ENCODE results near the gene IGFL4. TPM values are rescaled to one million over a fixed set of nuclear protein-coding genes. Genes with fewer than 3 reads are reported as not detected.

IGFL4 gene
- total RNA-seq, 1 donor from 2014 or later, result not detected

DNA sequence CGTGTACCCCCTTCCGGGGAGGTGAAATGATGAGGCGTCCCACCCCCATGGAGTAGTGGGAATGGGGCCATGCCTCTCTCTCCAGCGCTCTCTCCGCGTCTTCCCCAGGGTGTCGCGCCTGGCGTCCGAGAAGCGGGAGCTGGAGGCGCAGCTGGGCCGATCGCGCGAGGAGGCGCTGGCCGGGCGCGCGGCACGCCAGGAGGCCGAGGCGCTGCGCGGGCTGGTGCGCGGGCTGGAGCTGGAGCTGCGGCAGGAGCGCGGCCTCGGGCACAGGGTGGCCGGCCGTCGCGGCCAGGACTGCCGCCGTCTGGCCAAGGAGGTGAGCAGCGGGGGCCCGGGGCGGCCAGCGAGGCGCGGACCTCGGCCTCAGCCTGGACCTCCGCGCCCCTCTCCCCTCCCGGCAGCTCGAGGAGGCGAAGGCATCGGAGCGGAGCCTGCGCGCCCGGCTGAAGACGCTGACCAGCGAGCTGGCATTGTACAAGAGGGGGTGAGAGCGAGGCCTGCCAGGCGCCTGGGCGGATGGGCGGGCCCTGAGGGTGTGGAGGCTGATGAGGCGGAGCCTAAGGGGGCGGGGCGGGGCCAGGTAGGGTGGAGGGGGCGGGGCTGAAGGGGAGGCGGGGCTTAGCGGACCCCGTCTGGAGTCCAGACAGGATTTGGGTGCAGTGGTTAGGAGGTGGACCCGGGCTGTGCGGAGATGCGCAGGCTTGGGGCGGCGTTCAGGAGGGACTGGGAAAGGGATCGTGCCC lies 25.7 kb downstream of the IGFL4 start:
- no peak overlapping the region for H3K27ac Mint-ChIP-seq
- DNase-seq (ENCODE audit: low spot score), result peak; percentile 53
- intact Hi-C loops (cut with micrococcal nuclease), result loop anchor here (5.0 kb wide), 1 partner anchor 198 kb away; the partner anchor contains the start of gene RSPH6A
- H3K27me3 Mint-ChIP-seq (ENCODE audit: low read depth), result peaks cover 14% of the 10 kb centered on the region
- peaks cover 16% of the 10 kb centered on the region for H3K36me3 Mint-ChIP-seq (ENCODE audit: low read depth)
- no peaks in the 10 kb centered on the region for H3K9me3 Mint-ChIP-seq
- peaks cover 12% of the 10 kb centered on the region for H3K4me1 Mint-ChIP-seq (ENCODE audit: low read depth)
- H3K4me3 Mint-ChIP-seq (ENCODE audit: low read depth), result peak overlapping the region; percentile 73

DNA sequence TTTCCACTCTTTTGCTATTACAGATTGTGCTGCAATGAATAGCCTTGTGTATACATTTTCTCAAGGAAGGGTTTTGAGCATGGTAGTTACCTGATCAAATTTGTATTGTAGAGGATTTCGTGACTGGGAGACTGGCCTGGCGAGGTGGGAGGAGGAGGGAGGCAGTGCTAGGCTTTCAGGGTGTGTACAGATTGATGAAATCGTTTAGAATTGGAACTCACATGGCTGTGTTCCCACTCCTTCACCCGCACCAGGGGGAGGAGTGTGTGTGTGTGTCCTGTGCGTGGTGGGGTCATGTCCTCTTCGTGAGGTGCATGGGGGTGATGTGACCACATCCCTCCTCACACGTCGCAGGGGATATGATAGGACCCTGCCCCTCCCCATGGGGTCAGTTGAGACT lies 26.3 kb downstream of the IGFL4 start:
- H3K4me3 Mint-ChIP-seq (ENCODE audit: low read depth), result peak overlapping the region; percentile 55
- H3K36me3 Mint-ChIP-seq (ENCODE audit: low read depth), result peaks cover 22% of the 10 kb centered on the region

DNA sequence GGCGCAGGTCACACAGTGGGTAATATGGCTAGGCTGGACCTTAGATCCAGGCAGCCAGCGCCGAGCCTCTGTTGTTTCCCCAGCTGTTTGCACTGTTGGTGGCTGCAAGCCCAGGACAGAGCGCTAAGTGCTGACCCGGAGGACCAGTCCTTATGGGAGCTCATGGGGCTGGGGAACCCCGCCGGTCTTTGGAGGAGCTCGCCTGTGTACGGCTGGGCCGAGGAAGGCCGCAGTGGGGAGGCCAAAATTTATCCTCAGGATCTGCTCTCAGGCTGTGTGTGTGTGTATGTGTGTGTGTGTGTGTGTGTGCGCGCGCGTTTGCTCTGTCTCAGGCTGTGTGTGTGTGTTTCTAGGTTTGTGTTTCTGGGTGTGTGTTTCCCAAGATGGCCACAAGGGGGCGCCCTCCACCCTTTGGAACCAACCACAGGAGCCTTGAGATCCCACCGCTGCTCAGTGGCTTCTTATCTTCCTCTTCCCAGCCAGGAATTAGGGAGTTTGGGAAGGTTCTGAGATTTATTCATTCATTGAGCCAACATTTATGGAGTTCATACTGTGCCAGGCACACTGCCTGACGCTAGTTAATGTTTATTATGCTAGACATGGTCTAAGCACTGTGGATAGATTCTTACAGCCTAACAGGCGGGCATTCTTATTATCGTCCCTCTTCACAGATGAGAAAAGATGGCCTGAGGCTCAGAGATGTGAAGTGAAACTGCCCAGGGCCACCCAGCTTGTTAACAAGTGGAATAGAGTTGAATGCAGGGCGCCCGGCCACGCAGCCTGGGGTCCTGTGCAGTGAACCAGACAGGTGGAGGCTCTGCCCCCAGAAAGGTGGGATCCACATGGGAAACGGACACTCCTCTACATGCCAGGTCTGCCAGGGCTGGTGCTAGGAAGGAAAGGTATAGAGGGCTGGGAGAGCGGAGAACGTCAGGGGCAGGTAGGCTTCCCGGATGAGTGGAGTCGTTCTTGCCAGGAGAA lies 31.0 kb downstream of the IGFL4 start:
- intact Hi-C loops (cut with micrococcal nuclease), result no loop called here
- no peak overlapping the region for H3K4me3 Mint-ChIP-seq (ENCODE audit: low read depth)
- peaks cover 3% of the 10 kb centered on the region for H3K4me1 Mint-ChIP-seq (ENCODE audit: low read depth)
- H3K27ac Mint-ChIP-seq, result no peak overlapping the region
- peaks cover 5% of the 10 kb centered on the region for H3K27me3 Mint-ChIP-seq (ENCODE audit: low read depth)
- peaks cover 25% of the 10 kb centered on the region for H3K36me3 Mint-ChIP-seq (ENCODE audit: low read depth)
- H3K9me3 Mint-ChIP-seq, result no peaks in the 10 kb centered on the region
- peak; percentile 55 for DNase-seq (ENCODE audit: low spot score)

More for the DNA sequence above, 26.3 kb downstream of the IGFL4 start:
- intact Hi-C loops (cut with micrococcal nuclease), result no loop called here
- Mint-ChIP-seq H3K27me3 (ENCODE audit: low read depth) (peaks cover 14% of the 10 kb centered on the region), H3K9me3 (no peaks in the 10 kb centered on the region), H3K4me1 (ENCODE audit: low read depth) (peaks cover 15% of the 10 kb centered on the region), H3K27ac (no peak overlapping the region)
- DNase-seq (ENCODE audit: low spot score), result no peak

DNA sequence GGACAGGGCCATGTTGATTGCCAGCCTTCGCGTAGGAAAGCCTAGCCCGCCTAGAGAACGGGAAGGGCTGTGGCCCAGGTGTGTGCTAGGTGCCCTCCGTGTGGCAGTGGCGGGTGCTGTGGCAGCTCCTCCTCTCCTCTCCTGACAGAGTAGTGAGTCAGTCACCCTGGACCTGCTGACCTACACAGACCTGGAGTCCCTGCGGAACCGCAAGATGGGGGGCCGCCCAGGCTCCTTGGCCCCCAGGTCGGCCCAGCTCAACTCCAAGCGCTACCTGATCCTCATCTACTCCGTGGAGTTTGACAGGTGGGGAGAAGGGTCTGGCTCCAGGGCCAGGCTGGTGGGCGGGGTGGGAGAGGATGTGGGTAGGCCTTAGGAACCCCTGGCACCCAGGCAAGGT lies 34.4 kb downstream of the IGFL4 start:
- no peak for DNase-seq (ENCODE audit: low spot score)
- Mint-ChIP-seq H3K36me3 (ENCODE audit: low read depth) (peaks cover 21% of the 10 kb centered on the region), H3K9me3 (no peaks in the 10 kb centered on the region), H3K27me3 (ENCODE audit: low read depth) (no peaks in the 10 kb centered on the region), H3K4me3 (ENCODE audit: low read depth) (no peak overlapping the region), H3K4me1 (ENCODE audit: low read depth) (peaks cover 3% of the 10 kb centered on the region), H3K27ac (no peak overlapping the region)
- intact Hi-C loops (cut with micrococcal nuclease), result no loop called here

DNA sequence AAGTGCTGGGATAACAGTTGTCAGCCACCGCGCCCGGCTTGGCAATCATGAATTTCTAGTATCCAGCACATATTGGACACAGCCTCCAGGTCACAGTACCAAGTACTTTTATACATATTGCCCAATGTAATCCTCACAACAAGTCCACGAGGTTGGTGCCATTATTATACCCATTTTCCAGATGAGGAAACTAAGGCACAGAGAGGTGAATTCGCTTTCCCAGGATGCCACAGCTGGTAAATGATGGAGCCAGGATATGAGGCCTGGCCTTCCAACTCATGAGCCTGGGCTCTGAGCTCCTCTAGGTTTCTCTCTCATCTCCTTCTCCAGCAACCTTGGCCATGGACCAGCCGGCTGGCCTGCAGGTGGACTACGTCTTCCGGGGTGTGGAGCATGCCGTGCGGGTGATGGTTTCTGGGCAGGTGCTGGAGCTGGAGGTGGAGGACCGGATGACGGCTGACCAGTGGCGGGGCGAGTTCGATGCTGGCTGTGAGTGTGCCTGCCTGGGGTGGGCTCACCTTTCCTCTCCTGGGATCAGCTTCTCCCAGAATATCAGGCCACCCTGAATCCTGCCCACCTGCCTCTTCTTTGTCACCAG lies 38.0 kb downstream of the IGFL4 start:
- intact Hi-C loops (cut with micrococcal nuclease), result no loop called here
- DNase-seq (ENCODE audit: low spot score), result no peak
- H3K27me3 Mint-ChIP-seq (ENCODE audit: low read depth), result no peaks in the 10 kb centered on the region
- peaks cover 13% of the 10 kb centered on the region for H3K36me3 Mint-ChIP-seq (ENCODE audit: low read depth)
- H3K4me1 Mint-ChIP-seq (ENCODE audit: low read depth), result peaks cover 20% of the 10 kb centered on the region
- H3K9me3 Mint-ChIP-seq, result no peaks in the 10 kb centered on the region
- no peak overlapping the region for H3K4me3 Mint-ChIP-seq (ENCODE audit: low read depth)
- H3K27ac Mint-ChIP-seq, result no peak overlapping the region

DNA sequence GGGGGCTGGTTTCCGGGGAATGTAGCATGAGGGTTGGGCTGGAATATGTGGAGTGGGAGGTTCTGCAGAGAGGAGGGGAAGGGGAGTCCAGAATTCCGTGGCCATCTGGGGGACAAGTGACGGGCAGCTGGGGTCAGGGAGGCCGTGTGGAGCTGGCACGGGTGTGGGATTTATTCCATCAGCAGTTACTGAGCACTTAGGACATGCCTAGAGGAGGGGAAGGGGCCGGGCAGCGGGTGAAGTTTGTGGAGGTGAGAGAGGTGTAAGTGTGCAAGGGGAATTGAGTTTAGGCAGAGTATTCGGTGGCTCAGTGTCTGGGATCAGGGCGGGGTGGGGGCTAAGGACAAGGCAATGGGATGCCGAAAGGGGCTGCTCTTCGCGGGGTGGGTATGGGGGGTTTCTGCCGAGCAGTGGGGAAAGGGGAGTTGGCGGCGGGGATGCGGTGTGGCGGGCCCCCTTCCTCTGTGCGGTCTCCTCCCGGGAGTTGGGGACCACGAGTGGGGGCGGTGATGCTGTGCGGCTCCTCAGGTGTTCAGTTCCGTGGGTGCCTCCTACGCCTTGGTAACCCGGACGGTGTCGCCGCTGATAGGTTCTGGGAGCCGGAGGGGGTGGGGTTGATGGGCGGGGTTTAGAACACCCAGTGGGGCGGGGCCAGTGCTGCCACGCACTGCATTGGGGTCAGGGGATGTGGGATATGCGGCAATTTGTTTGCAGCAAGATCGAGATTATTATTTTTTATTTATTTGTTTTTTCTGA lies 40.1 kb downstream of the IGFL4 start:
- DNase-seq (ENCODE audit: low spot score), result peak; percentile 53
- intact Hi-C loops (cut with micrococcal nuclease), result no loop called here
- H3K36me3 Mint-ChIP-seq (ENCODE audit: low read depth), result peaks cover 11% of the 10 kb centered on the region
- peaks cover 20% of the 10 kb centered on the region for H3K4me1 Mint-ChIP-seq (ENCODE audit: low read depth)
- H3K9me3 Mint-ChIP-seq, result no peaks in the 10 kb centered on the region
- no peak overlapping the region for H3K27ac Mint-ChIP-seq
- peak overlapping the region; percentile 66 for H3K4me3 Mint-ChIP-seq (ENCODE audit: low read depth)
- no peaks in the 10 kb centered on the region for H3K27me3 Mint-ChIP-seq (ENCODE audit: low read depth)

DNA sequence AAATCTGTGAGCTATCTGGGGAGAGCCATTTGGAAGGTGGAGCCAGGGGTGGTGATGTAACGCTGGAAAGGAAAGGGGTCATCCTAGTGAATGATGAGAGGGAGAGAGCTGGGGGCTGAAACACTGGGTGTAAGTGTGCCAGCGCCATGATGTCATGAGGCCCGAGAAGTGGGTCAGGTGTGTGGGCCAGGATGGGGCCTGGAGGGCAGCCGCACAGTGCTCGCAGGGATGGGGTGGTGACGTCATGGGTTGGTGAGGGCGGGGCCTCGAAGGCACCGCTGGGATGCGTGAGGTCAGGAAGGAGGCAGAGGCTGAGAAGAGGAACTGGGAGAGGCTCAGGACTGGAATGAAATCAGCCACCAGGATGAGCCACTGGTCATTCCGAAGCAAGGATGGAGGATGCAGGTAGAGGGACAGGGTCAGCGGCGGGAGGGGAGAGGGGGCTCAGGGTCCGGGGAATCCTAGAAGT lies 41.1 kb downstream of the IGFL4 start:
- intact Hi-C loops (cut with micrococcal nuclease), result loop anchor here (5.0 kb wide), 1 partner anchor 97 kb away; the partner anchor contains the start of gene MYPOP
- Mint-ChIP-seq H3K27me3 (ENCODE audit: low read depth) (no peaks in the 10 kb centered on the region), H3K4me1 (ENCODE audit: low read depth) (peaks cover 20% of the 10 kb centered on the region), H3K27ac (no peak overlapping the region), H3K36me3 (ENCODE audit: low read depth) (peaks cover 7% of the 10 kb centered on the region), H3K4me3 (ENCODE audit: low read depth) (peak overlapping the region; percentile 48), H3K9me3 (no peaks in the 10 kb centered on the region)
- no peak for DNase-seq (ENCODE audit: low spot score)

DNA sequence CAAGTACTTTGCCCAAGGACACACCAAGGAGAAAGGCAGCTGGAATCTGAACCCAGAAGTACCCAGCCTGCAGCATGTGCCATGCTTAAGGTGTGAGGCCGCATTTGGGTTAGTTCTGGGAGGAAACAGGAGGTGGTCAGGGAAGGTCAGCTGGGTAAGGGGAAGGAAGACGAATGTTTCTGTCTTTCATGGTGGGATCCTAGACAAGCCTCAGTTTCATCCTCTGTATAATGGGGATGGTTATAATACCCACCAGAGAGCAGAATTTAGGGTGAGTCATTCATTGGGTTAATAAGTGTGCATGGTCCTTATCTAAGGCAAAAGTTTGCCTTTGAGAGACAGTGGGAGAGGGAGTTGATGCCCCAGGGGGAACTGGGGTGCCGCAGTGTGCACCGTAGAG lies 42.0 kb downstream of the IGFL4 start:
- intact Hi-C loops (cut with micrococcal nuclease), result loop anchor here (5.0 kb wide), 1 partner anchor 97 kb away; the partner anchor contains the start of gene MYPOP
- H3K27me3 Mint-ChIP-seq (ENCODE audit: low read depth), result no peaks in the 10 kb centered on the region
- H3K36me3 Mint-ChIP-seq (ENCODE audit: low read depth), result peaks cover 7% of the 10 kb centered on the region
- no peak overlapping the region for H3K27ac Mint-ChIP-seq
- H3K9me3 Mint-ChIP-seq, result no peaks in the 10 kb centered on the region
- no peak overlapping the region for H3K4me3 Mint-ChIP-seq (ENCODE audit: low read depth)
- peaks cover 20% of the 10 kb centered on the region for H3K4me1 Mint-ChIP-seq (ENCODE audit: low read depth)
- DNase-seq (ENCODE audit: low spot score), result no peak

DNA sequence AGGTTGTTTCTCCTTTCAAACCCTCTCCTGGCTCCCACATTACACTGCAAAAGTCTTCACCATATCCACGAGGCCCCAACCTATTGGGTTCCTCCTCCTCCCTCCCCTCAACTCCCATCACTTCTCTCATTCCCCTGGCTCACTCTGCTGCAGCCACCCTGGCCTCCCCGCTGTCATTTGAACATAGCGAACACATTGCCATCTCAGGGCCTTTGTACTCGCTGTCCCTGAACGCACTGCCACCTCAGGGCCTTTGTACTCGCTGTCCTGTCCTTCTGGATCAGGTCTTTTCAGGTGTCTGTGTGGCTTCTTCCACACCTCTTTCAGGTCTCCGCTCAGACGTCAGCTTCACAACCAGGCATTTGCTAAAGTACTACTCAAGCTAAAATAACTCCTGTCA lies 43.9 kb downstream of the IGFL4 start:
- intact Hi-C loops (cut with micrococcal nuclease), result loop anchor here (5.0 kb wide), 1 partner anchor 95 kb away; the partner anchor contains the start of gene MYPOP
- no peaks in the 10 kb centered on the region for H3K27me3 Mint-ChIP-seq (ENCODE audit: low read depth)
- no peak overlapping the region for H3K4me3 Mint-ChIP-seq (ENCODE audit: low read depth)

DNA sequence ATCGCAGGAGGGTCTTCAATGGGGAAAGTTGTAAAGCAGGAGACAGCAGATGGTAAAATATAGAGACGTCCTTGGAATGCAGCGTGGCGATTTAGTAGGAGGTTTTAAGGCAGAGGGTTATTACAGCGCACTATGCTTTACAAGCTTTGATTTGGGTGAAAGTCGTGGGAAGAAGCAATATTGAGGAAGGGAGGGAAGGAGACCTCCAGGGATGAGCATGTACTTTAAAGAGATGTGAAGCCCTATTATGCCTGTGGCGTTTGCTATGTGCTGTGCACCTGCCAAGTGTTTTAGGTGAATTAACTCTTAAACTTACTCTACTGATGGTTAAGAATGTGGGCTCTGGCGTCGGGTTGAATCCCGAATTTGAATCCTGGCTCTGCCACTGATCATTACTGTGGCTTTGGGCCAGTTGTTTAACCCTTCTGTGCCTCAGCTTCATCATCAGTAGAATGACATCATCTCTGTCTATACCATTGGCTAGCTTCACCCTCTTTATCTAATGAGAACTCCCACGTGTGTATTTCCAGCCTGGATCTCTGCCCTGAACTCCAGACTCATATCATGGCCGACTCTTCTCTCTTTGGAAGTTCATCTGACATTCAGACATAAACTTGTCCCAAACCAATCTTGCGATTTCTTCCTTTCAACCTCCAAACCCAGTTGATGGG lies 45.0 kb downstream of the IGFL4 start:
- intact Hi-C loops (cut with micrococcal nuclease), result loop anchor here (1.0 to 5.0 kb wide), 3 partner anchors 94 to 132 kb away; partner anchors contain the start of genes FOXA3, IRF2BP1 and MYPOP
- Mint-ChIP-seq H3K9me3 (no peaks in the 10 kb centered on the region), H3K36me3 (ENCODE audit: low read depth) (peaks cover 7% of the 10 kb centered on the region), H3K4me3 (ENCODE audit: low read depth) (no peak overlapping the region), H3K4me1 (ENCODE audit: low read depth) (peaks cover 19% of the 10 kb centered on the region), H3K27ac (peak overlapping the region; percentile 29), H3K27me3 (ENCODE audit: low read depth) (no peaks in the 10 kb centered on the region)
- DNase-seq (ENCODE audit: low spot score), result no peak

More for the DNA sequence above, 43.9 kb downstream of the IGFL4 start:
- Mint-ChIP-seq H3K36me3 (ENCODE audit: low read depth) (peaks cover 7% of the 10 kb centered on the region), H3K9me3 (no peaks in the 10 kb centered on the region), H3K4me1 (ENCODE audit: low read depth) (peaks cover 20% of the 10 kb centered on the region), H3K27ac (no peak overlapping the region)
- no peak for DNase-seq (ENCODE audit: low spot score)

DNA sequence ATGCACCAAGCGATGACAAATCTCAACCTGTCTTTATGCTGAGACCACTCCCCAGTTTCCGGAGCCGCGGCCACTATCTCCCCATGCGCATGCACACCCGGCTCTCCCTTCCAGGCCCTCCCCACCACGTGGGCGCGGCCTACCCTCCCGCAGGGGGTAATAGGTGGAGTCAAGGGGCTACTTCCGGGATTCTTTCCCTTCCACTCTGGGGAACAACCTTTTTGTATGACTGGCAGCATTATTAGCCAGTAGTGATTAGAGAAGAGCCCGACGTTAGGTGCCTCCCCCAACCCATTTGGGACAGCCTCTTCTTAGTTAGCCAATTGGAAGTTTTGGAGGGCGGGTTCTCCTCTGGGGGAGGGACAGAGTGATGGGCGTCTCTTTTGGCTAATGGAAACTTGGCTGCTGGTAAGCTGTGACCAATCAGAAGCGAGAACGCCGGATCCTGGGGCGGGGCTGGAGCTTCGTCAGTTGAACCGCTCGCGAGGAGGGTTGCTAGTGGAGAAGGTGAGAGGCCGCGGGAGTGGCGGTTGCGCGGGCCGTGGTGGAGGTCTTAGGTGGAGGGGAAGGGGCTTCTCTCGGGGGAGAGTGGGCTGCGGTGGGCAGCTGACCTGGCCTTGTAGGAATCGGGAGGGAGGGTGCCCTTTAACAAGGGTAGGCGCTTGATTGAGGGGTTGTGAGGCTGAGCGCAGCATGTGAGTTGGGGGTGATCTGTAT lies 45.6 kb downstream of the IGFL4 start, which contains the start of gene CCDC61:
CCDC61 (plus strand) TSS at position 470 of the 717 bp plus-strand sequence. CDS start 7,552 bp downstream, outside the sequence.
- intact Hi-C loops (cut with micrococcal nuclease), result loop anchor here (1.0 to 5.0 kb wide), 3 partner anchors 93 to 131 kb away; partner anchors contain the start of genes FOXA3, IRF2BP1 and MYPOP
- H3K36me3 Mint-ChIP-seq (ENCODE audit: low read depth), result peaks cover 7% of the 10 kb centered on the region
- peaks cover 5% of the 10 kb centered on the region for H3K27me3 Mint-ChIP-seq (ENCODE audit: low read depth)

More for the DNA sequence above, 45.6 kb downstream of the IGFL4 start, which contains the start of gene CCDC61:
- Mint-ChIP-seq H3K4me3 (ENCODE audit: low read depth) (no peak within 1 kb of the TSS), H3K4me1 (ENCODE audit: low read depth) (peaks cover 12% of the 10 kb centered on the region), H3K27ac (peak within 1 kb of the TSS; percentile 29), H3K9me3 (no peaks in the 10 kb centered on the region)
- DNase-seq (ENCODE audit: low spot score), result peak; percentile 96
